HepG2 (cell line): Measurements from ENCODE around the gene TRMT112. TPM values are rescaled to one million over a fixed set of nuclear protein-coding genes. Genes with fewer than 3 reads are reported as not detected.
A peak's percentile ranks its signal among the peaks of the same experiment; 100 is the strongest.

Source experiments
- ATAC-seq: fragments of 200-7000 bp; cut with Tn5 transposase; 3 replicates; pipeline ENCODE4 v1.9.1; 2020; ENCODE audit warnings: mild to moderate bottlenecking, moderate library complexity
- BruUV-seq: library from RNA; stranded (reverse); fragments of 400-500 nt; replicated peaks from 2 replicates; lab custom pipeline; 2021; lab: Mats Ljungman, UMichigan
- CTCF ChIA-PET: fragments of 300-600 bp; formaldehyde crosslinking; extraction: SDS; loops from one replicate; lab custom pipeline; 2021; ENCODE audit warnings: low total read pairs, inconsistent platforms, low intra/inter-chr PET ratio; lab: Yijun Ruan, JAX
- POLR2A ChIA-PET: fragments of 350-600 bp; sonication (Branson Sonifier 250); formaldehyde crosslinking; loops from one replicate; lab custom pipeline; 2020; ENCODE audit warnings: antibody characterized with exemption, inconsistent platforms; lab: Yijun Ruan, JAX
- DNase-seq: peaks from one replicate; pipeline ENCODE4 v3.0.0-alpha.2; 2015; ENCODE audit warnings: low spot score
- FAIRE-seq: peaks from 3 replicates; lab custom pipeline; 2011; peaks lifted over from hg19 to GRCh38; lab: Jason Lieb, UNC
- H2AFZ ChIP-seq: one replicate; pipeline ENCODE4 v1.6.1; 2011; ENCODE audit warnings: low read length, inconsistent platforms
- H3K27ac ChIP-seq: fragments of 300-600 bp; 3 replicates; pipeline ENCODE4 v1.8.0; 2011; ENCODE audit warnings: mixed run types, mild to moderate bottlenecking, mixed read lengths, low read length, inconsistent platforms; ENCODE audit not compliant: insufficient read depth; ENCODE audit errors: extremely low read length
- H3K27me3 ChIP-seq, 2 experiments: fragments of 200-600 bp in 1 of 2; 2 replicates in 1 of 2; 3 replicates in 1 of 2; pipeline versions ENCODE4 v1.6.0 to v1.8.0; 2011; ENCODE audit warnings: low read length in 2 of 2, mild to moderate bottlenecking in 2 of 2, moderate library complexity in 2 of 2, inconsistent platforms in 1 of 2; ENCODE audit not compliant: insufficient read depth in 2 of 2, control insufficient read depth in 1 of 2
- H3K36me3 ChIP-seq, 2 experiments: fragments of 200-600 bp in 1 of 2; replicated peaks in 1 of 2; 2 replicates in 1 of 2; 3 replicates in 1 of 2; pipeline versions ENCODE4 v1.5.1 to v1.8.0; 2011; ENCODE audit warnings: low read length in 2 of 2, inconsistent platforms in 1 of 2; ENCODE audit not compliant: insufficient read depth in 2 of 2, control insufficient read depth in 1 of 2
- H3K4me1 ChIP-seq: 2 replicates; pipeline ENCODE4 v1.5.1; 2012; ENCODE audit warnings: low read length, inconsistent platforms; ENCODE audit not compliant: insufficient read depth
- H3K4me2 ChIP-seq: 2 replicates; pipeline ENCODE4 v1.6.0; 2011; ENCODE audit warnings: low read depth, low read length, inconsistent platforms
- H3K4me3 ChIP-seq, 3 experiments: fragments of 200-600 bp in 1 of 3; sonication (generic), shearing (Covaris generic) in 1 of 3; replicated peaks in 1 of 3; 2 replicates each; pipeline ENCODE4 v1.5.1; 2011 to 2016; ENCODE audit warnings: low read length in 3 of 3, inconsistent platforms in 2 of 3, low read depth in 2 of 3, mild to moderate bottlenecking in 2 of 3, control low read depth in 1 of 3, mixed read lengths in 1 of 3; ENCODE audit not compliant: insufficient read depth in 1 of 3
- H3K79me2 ChIP-seq: one replicate; pipeline ENCODE4 v1.6.1; 2011; ENCODE audit warnings: low read length, inconsistent platforms; ENCODE audit not compliant: insufficient read depth
- H3K9ac ChIP-seq: 2 replicates; pipeline ENCODE4 v1.6.0; 2011; ENCODE audit warnings: mild to moderate bottlenecking, low read depth, low read length, inconsistent platforms; ENCODE audit not compliant: insufficient read depth
- H3K9me3 ChIP-seq: 2 replicates; pipeline ENCODE4 v1.5.1; 2012; ENCODE audit warnings: mild to moderate bottlenecking, low read length
- H4K20me1 ChIP-seq: 2 replicates; pipeline ENCODE4 v1.6.0; 2011; ENCODE audit warnings: inconsistent platforms, mild to moderate bottlenecking, low read length, moderate library complexity; ENCODE audit not compliant: insufficient read depth
- CBX2 ChIP-seq, 2 experiments: fragments of 200-600 bp in 1 of 2; sonication (generic); formaldehyde crosslinking in 1 of 2; IDR thresholded peaks; 2 replicates each; pipeline versions ENCODE4 v1.7.0 to v1.8.1; 2018 to 2022; ENCODE audit warnings: low read depth in 2 of 2, low read length in 1 of 2, mild to moderate bottlenecking in 1 of 2, missing genetic modification reagents in 1 of 2
- SP4 ChIP-seq: sonication (generic); formaldehyde crosslinking; IDR thresholded peaks from 2 replicates; pipeline ENCODE4 v1.8.1; 2023; ENCODE audit warnings: mild to moderate bottlenecking, missing genetic modification reagents
- ZNF83 ChIP-seq: sonication (generic); formaldehyde crosslinking; IDR thresholded peaks from 2 replicates; pipeline ENCODE4 v1.4.0; 2020; ENCODE audit warnings: missing genetic modification reagents, mild to moderate bottlenecking, borderline replicate concordance
- WGBS: methylation state at CpG from one replicate; pipeline ENCODE4 v1.1.6; 2017; ENCODE audit warnings: low lambda C conversion rate; 5-methylcytosine and 5-hydroxymethylcytosine counted together
- in situ Hi-C: cut with HindIII; loops from 2 replicates; pipeline ENCODE4 v1.10.0; 2017; ENCODE audit warnings: low pct_unique_long_range_greater_than_20kb; ENCODE audit not compliant: extremely low pct_ligation_motif_present
- intact Hi-C: fragments of 100-400 bp; cut with micrococcal nuclease; formaldehyde crosslinking; loops from one replicate; pipeline ENCODE4 v1.10.0; 2022; ENCODE audit not compliant: unreplicated experiment
- polyA plus RNA-seq, 8 experiments: library from polyadenylated mRNA; depleted of rRNA in 3 of 8; stranded (reverse) in 7 of 8; unstranded in 1 of 8; fragments of >200 nt; fragmentation: Illumina TruSeq in 4 of 8; extraction: Trizol in 4 of 8; gene quantifications; 2 replicates each; pipeline versions ENCODE4 v1.2.1 to v1.2.3, GENCODE V29; 2011 to 2016; ENCODE audit warnings: low read depth in 4 of 8, missing spikeins in 1 of 8, mixed read lengths in 1 of 8; ENCODE audit not compliant: insufficient read depth in 1 of 8
- total RNA-seq, 5 experiments: library from RNA; depleted of rRNA; stranded (reverse); fragments of >200 nt; fragmentation: Illumina TruSeq; extraction: Trizol; gene quantifications; 2 replicates each; pipeline ENCODE4 v1.2.3, GENCODE V29; 2016; ENCODE audit warnings: low read depth in 1 of 5
- TF ChIP-seq, protein P1 (sequence below): sonication (generic); formaldehyde crosslinking; IDR thresholded peaks from 2 replicates; pipeline ENCODE4 v1.8.1; 2023; ENCODE audit warnings: mild to moderate bottlenecking, missing genetic modification reagents
- TF ChIP-seq, protein P2 (sequence below): IDR thresholded peaks from 2 replicates; pipeline ENCODE4 v1.6.1; 2016; ENCODE audit warnings: missing genetic modification reagents, missing compliant biosample characterization

Gene TRMT112
- total and polyA plus RNA-seq, 2 of the 13 experiments (the other 11 are each of a cell fraction or from before 2014, with no cell fraction given) = 186 to 409 TPM

DNA sequence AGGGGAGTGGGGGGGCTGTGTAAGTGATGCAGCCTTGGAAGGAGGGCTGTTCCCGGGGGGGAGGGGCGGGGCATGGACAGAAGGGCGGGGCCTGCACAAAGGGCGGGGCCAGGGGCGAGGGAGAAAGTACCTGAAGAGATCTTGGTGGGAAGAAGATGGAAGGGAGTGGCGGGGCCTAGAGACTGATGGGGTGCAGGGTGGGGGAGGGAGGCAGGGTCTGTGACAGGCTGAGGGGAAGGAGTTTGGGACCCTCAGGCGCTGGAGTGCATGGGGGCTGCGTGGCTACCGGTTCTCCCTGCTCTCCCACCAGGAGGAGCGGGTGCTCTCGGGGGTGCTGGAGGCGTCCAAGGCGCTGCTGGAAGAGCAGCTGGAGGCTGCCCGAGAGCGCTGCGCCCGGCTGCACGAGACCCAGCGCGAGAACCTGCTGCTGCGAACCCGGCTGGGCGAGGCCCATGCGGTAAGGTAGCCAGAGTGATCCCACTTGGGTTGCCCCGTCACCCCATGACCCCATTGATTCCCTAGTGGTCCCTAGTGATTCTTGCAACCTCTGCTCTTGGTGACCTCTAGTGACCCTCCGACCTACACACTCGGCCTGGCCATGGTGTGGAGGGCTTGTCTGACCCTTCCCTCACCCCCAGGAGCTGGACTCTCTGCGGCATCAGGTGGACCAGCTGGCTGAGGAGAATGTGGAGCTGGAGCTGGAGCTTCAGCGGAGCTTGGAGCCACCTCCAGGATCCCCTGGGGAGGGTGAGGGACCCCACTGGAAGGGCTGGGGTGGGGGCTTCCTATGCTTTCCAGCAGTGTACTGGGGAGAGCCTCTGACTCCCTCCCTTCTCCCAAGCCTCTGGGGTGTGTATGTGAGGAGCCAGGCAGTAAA is 25.7 kb upstream of the TRMT112 start:
- Histone ChIP-seq H4K20me1 (no peaks in the 10 kb centered on the region), H3K9me3 (no peaks in the 10 kb centered on the region), H3K9ac (no peak overlapping the region), H3K27me3 (peaks cover 3 to 39% of the 10 kb centered on the region in 2 experiments; a peak in 4 of 5 replicates), H3K27ac (no peak overlapping the region), H3K4me1 (peaks cover 45% of the 10 kb centered on the region), H3K36me3 (no peaks in the 10 kb centered on the region), H3K4me2 (no peak overlapping the region; the same call in 1 of the 2 replicates), H2AFZ (no peak overlapping the region), H3K4me3 (peak overlapping the region in 2 of 3 experiments; percentile 25 to 64; a peak in 1 of 6 replicates), H3K79me2 (no peaks in the 10 kb centered on the region)
- ATAC-seq = no peak; the same call in 2 of the 3 replicates
- in situ Hi-C loops = no loop called here
- no peak for DNase-seq
- ChIA-PET POLR2A (interaction anchor here (1.0 to 2.7 kb wide), 4 partner anchors 11 to 25 kb away, joined by 3 to 13 read pairs (median 8); partner anchors contain the start of genes PRDX5 and TRMT112), CTCF (no interaction called here)
- WGBS = 33% methylated on average over 14 of the region's 29 CpGs
- TF ChIP-seq CBX2 (IDR thresholded peaks at IDR 0.05; ENCODE audit: low read depth, low read length) (no peak), CBX2 (CRISPR knock-in tag; IDR thresholded peaks at IDR 0.05; ENCODE audit: low read depth) (no peak), ZNF83 (no peak), SP4 (CRISPR knock-in tag) (0 out of 2 replicates have a peak, but pooled peaks have one; percentile 8)
- TF ChIP-seq, protein P1, sequence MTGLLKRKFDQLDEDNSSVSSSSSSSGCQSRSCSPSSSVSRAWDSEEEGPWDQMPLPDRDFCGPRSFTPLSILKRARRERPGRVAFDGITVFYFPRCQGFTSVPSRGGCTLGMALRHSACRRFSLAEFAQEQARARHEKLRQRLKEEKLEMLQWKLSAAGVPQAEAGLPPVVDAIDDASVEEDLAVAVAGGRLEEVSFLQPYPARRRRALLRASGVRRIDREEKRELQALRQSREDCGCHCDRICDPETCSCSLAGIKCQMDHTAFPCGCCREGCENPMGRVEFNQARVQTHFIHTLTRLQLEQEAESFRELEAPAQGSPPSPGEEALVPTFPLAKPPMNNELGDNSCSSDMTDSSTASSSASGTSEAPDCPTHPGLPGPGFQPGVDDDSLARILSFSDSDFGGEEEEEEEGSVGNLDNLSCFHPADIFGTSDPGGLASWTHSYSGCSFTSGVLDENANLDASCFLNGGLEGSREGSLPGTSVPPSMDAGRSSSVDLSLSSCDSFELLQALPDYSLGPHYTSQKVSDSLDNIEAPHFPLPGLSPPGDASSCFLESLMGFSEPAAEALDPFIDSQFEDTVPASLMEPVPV = 0 out of 2 replicates have a peak, but pooled peaks have one; percentile 44
- TF ChIP-seq, protein P2, sequence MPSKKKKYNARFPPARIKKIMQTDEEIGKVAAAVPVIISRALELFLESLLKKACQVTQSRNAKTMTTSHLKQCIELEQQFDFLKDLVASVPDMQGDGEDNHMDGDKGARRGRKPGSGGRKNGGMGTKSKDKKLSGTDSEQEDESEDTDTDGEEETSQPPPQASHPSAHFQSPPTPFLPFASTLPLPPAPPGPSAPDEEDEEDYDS (CRISPR knock-in tag) = no peak
- no peak for FAIRE-seq
- BruUV-seq = no TSS peak
- intact Hi-C loops = no loop called here
